Fibroblast of skin of left biceps (primary cell): ENCODE measurements around the gene PHC2.
A peak's percentile ranks its signal among the peaks of the same experiment; 100 is the strongest.

ENCODE experiments used
- DNase-seq, 2 experiments: peaks; one replicate each; pipeline ENCODE4 v3.0.0-alpha.2; 2013; ENCODE audit warnings: low read depth in 2 of 2

PHC2 gene

DNA sequence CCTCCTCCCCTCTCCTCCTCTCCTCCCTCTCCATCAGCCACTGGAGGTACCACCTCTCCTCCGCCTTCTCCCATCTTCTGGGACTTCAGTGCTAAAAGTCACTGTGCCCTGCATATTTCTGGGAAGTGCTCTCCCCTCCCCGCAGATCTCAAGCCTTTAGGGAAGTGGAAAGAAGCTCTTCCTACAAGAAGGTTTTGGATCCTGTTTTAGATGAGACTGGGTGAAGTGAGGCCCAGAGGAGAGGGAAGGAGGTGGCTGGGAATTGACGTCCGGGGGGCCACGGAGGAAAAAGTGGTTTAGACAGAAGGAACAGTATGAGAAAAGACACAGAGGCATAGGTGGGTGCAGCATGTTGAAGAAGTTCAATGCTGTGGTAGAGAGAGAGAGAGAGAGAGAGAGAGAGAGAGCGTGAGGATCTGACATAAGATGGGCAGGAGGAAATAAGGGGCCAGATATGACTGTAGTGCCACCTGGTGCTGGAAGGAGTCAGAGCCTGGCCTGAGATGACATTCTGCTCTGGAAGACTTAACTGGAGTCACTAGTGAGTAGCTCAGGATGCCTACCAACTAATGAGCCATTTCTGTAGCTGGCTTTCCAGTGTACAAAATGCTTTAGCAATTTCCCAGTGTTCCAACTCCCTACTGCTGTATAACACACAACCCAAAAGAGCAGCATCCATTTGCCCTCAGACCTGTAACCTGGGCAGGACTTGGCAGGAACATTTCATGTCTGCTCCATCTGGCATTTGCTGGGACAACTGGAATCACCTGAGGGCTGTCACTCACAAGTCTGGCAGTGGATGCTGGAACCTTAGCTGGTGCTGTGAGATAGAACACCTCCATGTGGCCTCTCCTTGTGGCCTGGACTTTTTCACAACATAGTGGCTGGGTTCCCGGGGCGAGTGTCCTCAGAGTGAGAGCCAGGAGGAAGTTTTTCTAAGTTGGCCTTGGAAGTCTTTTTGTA is 24.9 kb upstream of the PHC2 start:
- DNase-seq = peak; percentile 58 to 61

DNA sequence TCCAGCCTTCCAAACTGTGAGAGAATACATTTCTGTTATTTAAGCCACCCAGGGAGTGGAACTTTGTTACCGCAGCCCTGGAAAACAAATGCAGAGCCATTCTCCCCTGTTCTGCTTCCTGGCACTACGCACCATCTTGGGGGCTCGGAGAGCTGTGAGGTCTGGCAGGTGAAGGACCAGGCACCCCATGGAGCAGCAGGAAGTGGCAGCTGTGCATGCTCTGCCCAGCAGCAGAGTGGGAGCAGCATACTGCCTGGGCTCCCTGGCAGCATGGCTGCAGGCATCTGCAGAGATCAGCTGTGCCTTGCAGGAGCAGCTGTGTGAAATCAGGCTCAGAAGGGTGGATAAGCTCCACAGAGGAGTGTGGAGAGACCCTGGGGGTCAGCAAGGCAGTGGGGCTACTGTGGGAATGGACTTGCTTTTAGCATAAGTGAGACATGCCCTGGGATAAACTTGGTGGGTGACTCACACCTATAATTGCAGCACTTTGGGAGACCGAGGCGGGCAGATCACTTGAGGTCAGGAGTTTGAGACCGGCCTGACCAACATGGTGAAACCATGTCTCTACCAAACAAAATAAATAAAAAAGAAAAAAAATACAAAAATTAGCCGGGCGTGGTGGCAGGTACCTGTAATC is 23.9 kb upstream of the PHC2 start:
- DNase-seq = no peak

DNA sequence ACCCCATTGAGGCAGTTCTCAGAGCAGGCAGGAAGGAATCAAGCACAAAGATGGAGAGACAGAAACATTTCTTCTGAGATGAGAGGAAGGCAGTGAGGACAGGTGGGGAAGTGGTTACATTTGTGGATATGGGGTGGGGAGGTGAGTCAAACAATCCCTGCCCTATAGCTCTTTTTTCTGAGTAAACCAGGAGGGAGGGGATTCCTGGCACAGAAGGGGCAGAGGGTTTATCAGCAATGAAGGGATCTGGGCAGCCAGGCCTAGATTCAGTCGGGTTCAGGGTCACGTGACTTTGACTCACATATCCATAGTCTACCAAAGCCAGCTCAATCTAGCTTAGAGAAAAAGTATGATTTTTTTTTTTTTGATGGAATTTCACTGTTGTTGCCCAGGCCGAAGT is 15.7 kb upstream of the PHC2 start:
- no peak for DNase-seq

DNA sequence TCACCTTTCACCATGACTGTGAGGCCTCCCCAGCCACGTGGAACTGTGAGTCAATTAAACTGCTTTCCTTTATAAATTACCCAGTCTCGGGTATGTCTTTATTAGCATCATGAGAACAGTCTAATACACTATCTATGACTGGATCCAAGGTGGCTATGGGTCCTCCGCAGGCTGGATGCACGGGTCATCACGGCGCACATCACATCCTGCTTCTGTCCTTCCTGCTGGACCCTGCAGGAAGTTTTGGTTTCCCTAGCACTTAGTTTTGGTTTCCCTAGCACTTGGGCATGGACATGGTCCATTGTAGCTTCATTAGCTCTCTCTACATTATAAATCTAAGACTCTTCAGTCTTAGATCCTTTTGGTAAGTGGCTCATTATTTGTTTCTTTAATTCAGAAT is 14.2 kb upstream of the PHC2 start:
- no peak for DNase-seq

DNA sequence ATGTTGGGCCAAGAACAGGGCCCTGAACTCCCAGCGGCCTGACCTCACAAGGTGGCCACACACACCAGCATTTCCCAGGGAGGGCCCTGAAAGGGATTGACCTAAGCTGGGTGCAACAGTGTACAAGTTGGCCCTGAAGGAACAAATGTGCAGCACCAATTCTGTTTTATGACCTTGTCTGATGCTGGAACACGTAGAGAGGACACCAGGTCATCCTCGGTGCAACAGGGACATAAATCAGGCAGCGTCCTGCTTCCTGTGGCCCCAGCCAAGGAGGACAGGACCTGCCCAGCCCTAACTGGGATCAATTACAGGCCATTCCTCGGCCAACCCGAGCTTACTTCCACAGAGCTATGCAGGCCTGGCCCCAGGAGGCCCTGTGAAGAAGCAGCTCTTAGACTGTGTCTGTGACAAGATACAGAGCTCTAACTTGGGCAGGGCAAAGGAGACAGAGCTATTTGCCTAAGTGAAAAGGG is 12.8 kb upstream of the PHC2 start:
- DNase-seq = no peak

DNA sequence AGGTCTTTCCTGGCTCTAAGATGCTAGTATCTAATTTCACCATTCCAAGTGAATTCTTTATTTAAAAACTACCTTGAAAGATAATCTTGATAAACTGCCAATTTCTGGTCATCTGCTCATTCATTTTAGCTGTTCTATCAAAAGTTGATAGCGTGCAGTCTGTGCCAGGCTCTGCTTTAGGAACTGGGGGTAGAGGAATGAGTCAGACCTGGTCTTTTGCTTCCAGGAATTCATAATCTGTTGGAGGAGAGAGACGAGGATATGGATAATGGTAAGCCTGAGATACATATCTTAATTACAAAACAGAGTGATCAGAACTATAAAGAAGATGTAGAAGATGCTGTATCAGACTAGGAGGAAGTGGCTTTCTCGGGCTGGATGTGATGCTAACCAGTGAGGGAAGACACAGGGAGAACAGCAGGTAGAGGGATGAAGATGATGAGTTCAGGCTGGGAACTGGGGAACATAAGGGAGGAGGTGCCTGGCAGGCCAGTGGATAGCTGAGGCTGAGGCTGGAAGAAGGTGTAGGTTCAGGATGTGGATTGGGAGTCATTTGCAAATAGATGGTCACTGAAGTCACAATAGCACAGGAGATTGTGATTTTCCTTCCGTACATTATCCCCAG is 12.3 kb upstream of the PHC2 start:
- peak in 1 of 2 experiments; percentile 44 for DNase-seq

DNA sequence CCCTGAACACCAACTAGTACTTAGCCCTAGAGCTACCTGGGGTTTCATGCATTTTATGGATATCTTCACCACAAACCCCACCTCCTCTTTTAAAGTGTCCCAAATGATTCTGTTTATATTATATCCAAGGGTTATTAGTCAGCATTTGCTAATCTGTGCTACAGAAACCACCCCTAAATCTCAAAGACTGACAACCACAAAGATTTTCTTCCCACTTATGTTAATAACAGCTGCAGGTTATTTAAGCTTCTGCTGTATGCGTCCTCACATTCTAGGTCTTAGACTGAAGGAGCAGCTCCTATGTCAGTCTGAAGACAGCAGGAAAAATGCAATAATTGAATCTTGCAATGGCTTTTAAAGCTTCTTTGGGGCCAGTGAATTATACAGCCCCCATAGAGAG is 11.2 kb upstream of the PHC2 start:
- no peak for DNase-seq

DNA sequence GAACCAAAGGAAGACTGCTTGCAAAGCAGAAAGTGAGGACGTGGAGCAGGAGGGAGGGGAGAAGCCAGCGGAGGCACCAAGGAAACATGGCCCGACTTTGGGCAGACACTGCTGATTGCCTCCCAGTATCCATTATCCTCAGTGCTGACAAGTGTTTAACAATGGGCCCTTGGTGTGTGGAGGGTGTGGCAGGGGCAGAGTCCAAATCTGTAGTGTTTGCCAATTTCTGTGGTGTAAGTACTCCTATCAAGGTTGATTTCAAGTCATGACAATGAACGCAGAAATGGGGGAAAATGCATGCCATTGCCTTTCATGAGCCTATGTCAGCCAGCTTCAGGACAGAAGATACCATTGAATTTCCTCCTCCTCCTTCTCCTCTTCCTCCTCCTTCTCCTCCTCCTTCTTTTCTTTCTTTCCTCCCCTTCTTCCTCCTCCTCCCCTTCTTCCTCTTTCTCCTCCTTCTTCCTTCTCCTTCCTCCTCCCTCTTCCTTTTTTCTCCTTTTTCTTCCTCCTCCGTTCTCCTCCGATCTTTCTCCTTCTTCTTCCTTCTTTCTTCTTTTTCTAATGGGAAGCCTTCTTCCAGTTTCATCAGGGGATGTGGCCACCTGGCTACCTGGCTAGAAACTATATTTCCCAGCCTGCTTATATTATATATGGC is 10.3 kb upstream of the PHC2 start:
- no peak for DNase-seq

DNA sequence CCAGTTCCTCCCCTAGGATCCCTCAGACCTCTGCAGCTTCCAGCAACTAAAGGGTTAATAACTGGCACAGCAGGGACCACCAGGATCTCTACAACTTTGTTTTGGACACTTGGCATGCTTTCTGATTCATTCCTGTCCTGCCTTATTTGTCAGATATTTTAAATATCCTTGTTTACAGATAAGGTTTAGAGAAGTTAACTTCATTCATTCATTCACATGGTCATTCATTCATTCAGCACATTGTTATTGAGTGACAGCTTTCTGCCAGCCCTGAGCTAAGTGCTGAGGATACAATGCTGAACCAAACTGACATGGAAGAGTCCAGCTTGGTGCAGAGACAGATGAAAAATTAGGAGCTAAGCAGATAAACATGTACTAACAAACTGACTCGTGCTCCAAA is 8.8 kb upstream of the PHC2 start:
- no peak for DNase-seq

DNA sequence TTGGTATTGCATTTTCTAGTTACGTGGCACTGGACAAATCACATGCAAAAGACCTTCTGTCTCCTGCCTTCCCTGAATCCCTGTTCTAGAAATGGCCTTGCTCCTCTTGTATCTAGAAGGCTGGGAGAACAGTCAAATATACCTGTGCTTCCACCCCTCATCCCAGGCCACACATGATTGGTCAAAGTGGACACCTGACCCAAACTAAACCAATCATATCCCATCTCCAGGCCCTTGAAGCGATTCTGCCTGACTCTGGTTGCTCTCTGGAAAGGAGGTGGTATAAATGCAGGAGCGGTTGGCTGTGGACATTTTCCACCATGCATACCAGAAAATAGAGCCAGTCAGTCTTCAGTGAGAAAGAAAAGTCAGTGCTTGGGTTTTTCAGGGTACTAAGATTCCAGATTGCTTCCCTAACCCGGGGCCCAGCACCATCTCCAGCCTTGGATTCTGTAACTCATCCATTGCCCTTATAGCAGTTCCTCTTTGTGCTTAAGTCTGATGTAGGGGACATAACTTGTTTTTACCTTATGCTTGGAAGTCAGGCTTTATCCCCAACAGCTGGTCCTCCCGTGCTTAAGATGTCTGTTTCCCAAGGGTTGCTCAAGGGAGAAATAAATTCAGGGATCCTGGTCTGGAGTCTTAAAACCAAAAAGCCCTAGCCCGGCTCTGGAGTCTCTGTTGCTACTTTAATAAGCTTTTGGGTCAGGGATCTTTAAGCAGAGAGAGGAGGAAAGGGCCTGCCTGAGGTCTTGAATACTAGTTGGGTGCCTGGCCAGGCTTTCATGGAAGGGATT is 7.7 kb upstream of the PHC2 start:
- DNase-seq = no peak

DNA sequence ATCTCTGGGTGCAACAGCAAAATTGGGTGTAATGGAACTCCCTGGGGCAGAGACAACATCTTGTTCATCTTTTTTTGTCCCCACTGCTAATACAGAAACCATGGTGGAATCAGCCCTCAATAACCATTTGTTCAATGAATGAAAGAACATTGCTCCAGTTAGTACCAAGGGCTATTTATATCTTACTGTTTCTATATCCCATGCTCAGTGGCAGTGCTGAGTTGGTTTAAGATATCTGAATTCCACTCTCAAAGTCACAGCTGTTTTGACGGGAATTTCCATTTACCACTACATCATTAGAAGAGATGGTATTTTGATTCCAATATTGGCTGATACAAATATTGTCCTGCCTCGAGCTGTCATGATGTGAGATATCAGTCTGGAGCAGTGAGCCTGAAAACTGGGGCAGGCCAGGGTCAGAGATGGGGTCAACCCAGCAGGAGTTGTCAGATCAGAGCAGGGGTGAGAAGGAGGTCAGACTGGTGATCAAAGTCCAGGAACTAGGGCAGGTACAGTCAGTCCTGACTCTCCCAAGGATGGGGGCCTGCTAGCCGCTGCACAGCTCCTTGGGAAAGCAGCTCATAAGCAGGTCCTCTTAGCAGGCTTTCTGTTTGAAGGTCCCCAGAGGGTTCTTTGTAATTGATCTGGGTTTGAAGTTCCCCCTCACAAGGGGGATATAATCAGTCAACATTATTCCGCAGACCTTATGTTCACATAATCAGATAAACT is 5.8 kb upstream of the PHC2 start:
- no peak for DNase-seq

DNA sequence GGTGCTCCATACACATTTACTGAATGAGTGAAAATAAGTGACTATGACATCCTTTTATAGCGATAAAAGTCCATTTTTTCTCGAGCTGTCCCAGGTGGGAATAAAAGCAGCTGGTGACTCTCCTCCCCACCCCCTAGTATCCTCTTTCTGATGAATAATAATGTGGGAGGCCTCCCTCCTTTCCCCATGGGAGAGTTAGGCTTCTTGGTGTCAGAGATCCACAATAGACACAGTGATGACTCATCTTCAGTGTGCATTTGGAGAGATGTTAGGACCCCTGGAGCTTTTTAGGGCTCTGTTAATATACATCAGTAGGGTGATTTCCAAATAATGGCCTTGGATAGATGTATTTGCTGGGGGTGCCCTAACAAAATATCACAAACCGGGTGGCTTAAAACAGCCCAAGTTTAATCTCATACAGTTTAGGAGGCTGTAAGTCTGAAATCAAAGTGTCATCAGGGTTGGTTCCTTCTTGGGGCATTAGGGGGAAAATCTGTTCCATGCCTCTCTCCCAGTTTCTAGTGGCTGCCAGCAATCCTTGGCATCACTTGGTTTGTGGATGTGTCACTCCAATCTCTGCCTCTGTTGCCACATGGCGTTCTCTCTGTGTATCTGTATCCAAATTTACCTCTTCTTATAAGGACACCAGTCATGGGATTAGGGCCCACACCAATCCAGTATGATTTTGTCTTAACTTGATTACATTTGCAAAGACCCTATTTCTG is 4.4 kb upstream of the PHC2 start:
- DNase-seq = peak in 1 of 2 experiments; percentile 58

DNA sequence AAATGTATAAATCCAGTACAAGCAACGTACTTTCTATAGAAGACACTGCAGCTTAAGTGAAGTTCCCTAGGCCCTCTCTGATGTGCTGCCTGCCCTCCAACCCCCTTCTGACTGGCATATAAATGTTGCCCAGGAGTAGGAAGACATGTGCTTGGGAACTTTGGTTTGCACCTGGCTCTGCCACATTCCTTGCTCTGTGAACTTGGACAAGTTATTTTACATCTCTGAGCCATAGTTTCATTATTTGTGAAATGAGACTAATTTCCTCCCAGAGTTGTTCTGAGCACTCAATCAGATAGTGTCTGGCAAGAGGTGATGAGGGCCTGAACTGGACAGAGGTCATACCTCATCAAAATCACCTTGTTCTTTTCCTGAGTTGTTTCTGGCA is 3.5 kb upstream of the PHC2 start:
- DNase-seq = no peak

DNA sequence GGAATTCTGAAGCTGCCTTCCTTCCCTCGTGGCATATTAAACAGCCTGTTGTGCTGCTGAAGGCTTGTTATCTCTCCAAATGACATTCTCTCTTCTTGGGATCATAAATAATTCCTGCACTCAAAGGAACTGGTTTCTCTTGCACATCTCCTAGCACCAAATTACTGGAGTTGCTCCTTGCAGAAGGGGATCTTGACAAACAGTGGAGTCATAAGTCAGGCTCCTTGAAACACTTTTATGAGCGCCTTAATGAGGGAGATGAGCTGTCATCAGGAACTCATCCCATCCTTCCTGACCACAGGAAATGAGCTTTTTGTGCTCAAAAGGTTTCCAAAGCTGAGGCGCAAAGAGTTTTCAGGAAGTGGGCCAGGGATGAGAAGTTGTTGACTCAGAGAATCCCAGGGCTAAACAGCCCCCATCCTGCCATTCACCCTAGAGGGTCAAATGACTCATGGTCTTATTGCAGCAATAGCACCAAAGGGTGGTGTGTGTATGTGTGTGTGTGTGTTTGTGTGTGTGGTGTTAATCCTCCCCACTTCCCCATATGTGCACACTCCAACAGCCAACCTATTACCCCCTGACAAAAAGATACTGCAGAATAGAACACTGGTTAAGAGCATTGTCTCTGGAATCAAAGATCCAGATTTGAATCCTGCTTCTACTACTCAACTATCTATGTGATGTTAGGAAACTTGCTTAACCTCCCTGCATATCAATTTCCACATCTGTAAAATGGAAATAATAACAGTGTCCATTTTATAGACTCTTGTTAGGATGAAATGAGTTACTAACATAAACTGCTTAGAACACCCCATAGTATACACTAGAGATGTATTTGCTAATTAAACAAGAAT is 2.8 kb upstream of the PHC2 start:
- DNase-seq = peak; percentile 100

DNA sequence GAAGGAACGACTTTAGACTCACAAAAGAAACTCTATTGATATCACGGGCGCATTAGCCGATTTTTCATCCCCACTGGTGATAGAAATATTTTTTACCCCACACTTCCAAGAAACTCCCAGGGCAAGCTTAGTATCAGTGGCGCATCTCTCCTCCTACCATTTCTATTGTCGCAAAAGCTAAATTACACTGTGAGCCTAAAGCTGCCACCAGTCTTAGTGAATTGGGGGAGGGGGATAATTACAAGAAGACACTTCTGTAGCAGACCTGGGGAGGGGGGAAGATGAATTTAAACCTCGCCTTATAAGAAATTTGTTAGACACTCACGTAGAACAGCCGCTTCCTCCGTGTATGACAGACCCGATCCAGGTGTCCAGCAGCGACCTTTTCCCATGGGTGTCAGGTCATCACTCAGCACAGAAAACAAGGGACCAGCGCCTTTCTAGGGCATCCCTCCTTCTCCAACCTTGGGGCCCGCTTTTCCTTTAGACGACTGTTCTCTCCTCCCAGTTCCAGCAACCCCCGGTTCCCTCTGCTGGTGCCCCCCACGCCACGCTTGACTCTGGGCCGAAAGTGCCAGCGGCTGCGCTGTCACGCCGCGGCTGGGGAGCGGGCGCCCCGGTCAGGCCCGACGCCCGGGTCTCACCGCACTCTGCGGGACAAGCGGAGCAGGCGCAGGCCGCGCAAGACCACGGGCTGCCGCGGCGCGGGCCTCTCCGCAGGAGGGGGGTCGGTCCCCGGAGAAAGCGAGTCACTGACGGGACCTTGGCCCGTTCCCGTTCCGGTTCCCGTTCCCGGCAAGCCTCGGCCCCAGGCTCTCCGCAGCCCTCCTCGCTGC is 821 bp downstream of the PHC2 start:
- DNase-seq = no peak

DNA sequence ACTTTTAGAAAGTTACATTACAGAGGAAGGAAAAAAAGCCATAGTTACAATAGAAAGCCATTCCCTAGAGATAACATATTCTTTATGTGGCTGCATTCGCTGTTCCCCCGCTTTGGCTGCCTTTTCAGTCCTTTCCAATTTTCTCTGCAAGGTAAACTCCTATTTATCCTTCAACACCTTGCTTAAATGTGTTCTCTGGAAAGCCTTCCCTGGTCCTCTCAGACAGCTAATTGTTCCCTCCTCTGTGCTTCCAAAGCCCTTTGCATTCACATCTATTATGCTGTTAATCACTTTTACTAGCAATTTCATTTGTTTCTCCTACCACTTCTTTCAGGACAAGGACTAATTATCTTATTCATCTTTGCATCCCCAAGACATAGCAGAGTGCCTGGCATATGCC is 1.6 kb downstream of the PHC2 start:
- DNase-seq = no peak

DNA sequence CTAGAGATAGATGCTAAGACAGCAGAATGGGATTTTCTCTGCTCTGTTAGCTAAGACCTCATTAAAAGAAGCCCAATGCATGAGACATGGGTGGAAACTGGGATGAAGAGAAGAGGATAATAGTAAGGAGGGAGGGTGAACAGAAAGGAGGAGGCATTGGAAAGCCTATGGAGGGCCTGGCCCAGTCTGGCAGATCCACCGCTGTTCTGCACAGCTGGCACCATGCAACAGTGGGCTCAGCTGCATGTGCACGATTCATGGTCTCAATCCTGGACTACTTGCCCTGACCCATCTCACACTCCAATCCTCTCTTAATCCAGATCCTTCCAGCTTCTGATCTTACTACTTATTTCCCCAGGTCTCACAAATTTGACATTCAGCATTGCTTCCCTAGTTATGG is 2.2 kb downstream of the PHC2 start:
- no peak for DNase-seq

DNA sequence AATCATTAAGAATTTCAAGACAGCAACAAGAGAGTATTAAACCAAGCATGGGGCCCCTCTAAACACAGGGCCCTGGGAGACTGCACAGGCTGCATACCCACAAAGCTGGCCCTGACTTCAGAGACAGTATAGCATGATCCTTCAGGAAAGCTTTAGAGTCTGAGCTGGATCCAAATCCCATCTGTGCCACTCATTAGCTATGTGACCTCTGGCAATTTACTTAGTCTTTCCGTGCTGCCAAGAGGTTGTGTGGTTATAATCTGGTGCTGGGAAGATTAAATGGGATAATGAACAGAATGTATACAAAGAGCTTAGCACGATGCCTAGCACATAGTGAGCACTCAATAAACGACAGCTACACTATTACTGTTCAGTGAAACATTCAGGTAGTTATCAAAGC is 4.0 kb downstream of the PHC2 start:
- DNase-seq = no peak
